ENCODE data around the gene ZRANB3.

GRCh38 chr2:135097532-135098231, 433.3 kb downstream of the ZRANB3 start:
- TF ChIP-seq CTCF (conservative IDR thresholded peaks at IDR 0.05; ENCODE audit: low read length) (no peak), EZH2phosphoT487 (IDR thresholded peaks at IDR 0.05; ENCODE audit: borderline replicate concordance) (no peak)
